Bronchial epithelial cell (primary cell): ENCODE data around the gene DNM1. TPM values are rescaled to one million over a fixed set of nuclear protein-coding genes. Genes with fewer than 3 reads are reported as not detected.

Source experiments
- DNase-seq: peaks from one replicate; pipeline ENCODE4 v3.0.0-alpha.2; 2010; ENCODE audit warnings: low read depth
- FAIRE-seq: peaks from 2 replicates; lab custom pipeline; 2011; peaks lifted over from hg19 to GRCh38; lab: Jason Lieb, UNC
- H3K27me3 ChIP-seq: 2 replicates; pipeline ENCODE4 v1.5.1; 2011; ENCODE audit warnings: low read length; ENCODE audit not compliant: control insufficient read depth, insufficient read depth
- H3K36me3 ChIP-seq: 2 replicates; pipeline ENCODE4 v1.5.1; 2011; ENCODE audit warnings: low read length; ENCODE audit not compliant: control insufficient read depth, insufficient read depth
- H3K4me3 ChIP-seq: 2 replicates; pipeline ENCODE4 v1.5.1; 2011; ENCODE audit warnings: mild to moderate bottlenecking, low read depth, low read length, control low read depth
- total RNA-seq: library from RNA; depleted of rRNA; stranded (reverse); fragments of >200 nt; gene quantifications from 2 replicates; pipeline ENCODE4 v1.2.1, GENCODE V29; 2014
- TF ChIP-seq, protein P1 (sequence below): IDR thresholded peaks from 2 replicates; pipeline ENCODE4 v1.5.1; 2011; ENCODE audit warnings: mild to moderate bottlenecking, moderate library complexity, low read length, control low read depth, inconsistent platforms; ENCODE audit not compliant: insufficient read depth, severe bottlenecking

Gene DNM1
- total RNA-seq, 1 donor from 2014 or later: 0.53 TPM

DNA sequence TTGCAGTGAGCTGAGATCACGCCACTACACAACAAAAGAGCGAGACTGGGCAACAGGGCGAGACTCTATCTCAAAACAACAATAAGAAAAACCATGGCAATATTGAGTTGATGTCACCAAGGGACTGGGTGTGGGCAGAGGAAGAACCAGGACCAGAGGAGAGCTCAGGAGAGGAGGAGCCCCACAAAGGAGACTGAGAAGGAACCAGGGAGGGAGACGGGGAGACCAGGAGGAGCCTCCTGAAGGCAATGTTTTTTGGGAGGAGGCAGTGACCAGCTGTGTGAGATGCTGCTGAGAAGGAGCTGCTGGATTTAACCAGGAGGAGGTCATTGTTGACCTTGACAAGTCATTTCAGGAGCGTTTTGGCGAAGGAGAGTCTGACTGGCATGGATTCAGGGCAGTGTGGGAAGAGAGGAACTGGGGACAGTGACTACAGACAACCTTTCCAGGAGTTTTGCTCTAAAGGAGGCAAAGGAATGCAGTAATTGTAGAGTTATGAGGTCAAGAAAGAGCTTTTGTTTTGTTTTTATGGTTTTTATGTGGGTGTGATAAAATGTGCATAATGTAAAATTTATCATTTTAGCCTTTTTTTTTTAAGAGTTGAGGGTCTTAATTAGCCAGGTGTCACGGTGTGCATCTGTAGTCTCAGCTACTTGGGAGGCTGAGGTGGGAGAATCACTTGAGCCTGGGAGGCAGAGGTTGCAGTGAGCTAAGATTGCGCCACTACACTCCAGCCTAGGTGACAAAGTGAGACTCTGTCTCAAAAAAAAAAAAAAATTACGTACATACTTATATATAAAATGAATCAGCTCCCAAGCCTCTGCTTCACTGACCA lies 101.2 kb downstream of the DNM1 start:
- DNase-seq: no peak
- no peaks in the 10 kb centered on the region for H3K27me3 ChIP-seq
- FAIRE-seq: no peak

More for the DNA sequence above, 101.2 kb downstream of the DNM1 start:
- TF ChIP-seq, protein P1, sequence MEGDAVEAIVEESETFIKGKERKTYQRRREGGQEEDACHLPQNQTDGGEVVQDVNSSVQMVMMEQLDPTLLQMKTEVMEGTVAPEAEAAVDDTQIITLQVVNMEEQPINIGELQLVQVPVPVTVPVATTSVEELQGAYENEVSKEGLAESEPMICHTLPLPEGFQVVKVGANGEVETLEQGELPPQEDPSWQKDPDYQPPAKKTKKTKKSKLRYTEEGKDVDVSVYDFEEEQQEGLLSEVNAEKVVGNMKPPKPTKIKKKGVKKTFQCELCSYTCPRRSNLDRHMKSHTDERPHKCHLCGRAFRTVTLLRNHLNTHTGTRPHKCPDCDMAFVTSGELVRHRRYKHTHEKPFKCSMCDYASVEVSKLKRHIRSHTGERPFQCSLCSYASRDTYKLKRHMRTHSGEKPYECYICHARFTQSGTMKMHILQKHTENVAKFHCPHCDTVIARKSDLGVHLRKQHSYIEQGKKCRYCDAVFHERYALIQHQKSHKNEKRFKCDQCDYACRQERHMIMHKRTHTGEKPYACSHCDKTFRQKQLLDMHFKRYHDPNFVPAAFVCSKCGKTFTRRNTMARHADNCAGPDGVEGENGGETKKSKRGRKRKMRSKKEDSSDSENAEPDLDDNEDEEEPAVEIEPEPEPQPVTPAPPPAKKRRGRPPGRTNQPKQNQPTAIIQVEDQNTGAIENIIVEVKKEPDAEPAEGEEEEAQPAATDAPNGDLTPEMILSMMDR: no peak
- Histone ChIP-seq H3K4me3 (no peak overlapping the region), H3K36me3 (no peaks in the 10 kb centered on the region)

Other genes starting within 250 kb of the DNM1 start
- 7.4 and 41.3 TPM in 2 replicates for gene EEIG1, start 222.4 kb upstream of the DNM1 start, total RNA-seq
- gene NAIF1, start 136.1 kb upstream of the DNM1 start, total RNA-seq: 10.3 and 12.4 TPM in 2 replicates
- gene SLC25A25, start 135.1 kb upstream of the DNM1 start, total RNA-seq: 12.6 and 17.2 TPM in 2 replicates
- 130 and 137 TPM in 2 replicates for gene PTGES2, start 75.7 kb upstream of the DNM1 start, total RNA-seq
- gene LCN2, start 53.9 kb upstream of the DNM1 start, total RNA-seq: 48.4 and 110 TPM in 2 replicates
- 28.2 and 29.4 TPM in 2 replicates for gene BBLN, start 43.1 kb upstream of the DNM1 start, total RNA-seq
- gene CIZ1, start 11.8 kb upstream of the DNM1 start, total RNA-seq: 15.0 and 32.0 TPM in 2 replicates
- gene GOLGA2, start 72.6 kb downstream of the DNM1 start, total RNA-seq: 54.8 and 70.9 TPM in 2 replicates
- 30.0 and 30.7 TPM in 2 replicates for gene SWI5, start 72.9 kb downstream of the DNM1 start, total RNA-seq
- 18.8 and 19.2 TPM in 2 replicates for gene TRUB2, start 119.1 kb downstream of the DNM1 start, total RNA-seq
- gene COQ4, start 119.5 kb downstream of the DNM1 start, total RNA-seq: 24.7 and 28.8 TPM in 2 replicates
- 19.7 and 34.8 TPM in 2 replicates for gene SLC27A4, start 137.1 kb downstream of the DNM1 start, total RNA-seq
- 17.9 and 23.0 TPM in 2 replicates for gene URM1, start 168.0 kb downstream of the DNM1 start, total RNA-seq
- 12.4 and 28.2 TPM in 2 replicates for gene CERCAM, start 217.5 kb downstream of the DNM1 start, total RNA-seq